Upper lobe of right lung (tissue), 1 donor: ENCODE results near the gene ECE1. TPM values are rescaled to one million over a fixed set of nuclear protein-coding genes. Genes with fewer than 3 reads are reported as not detected.

Experiments
- ATAC-seq: fragments of 200-7000 bp; cut with Tn5 transposase; one replicate; pipeline ENCODE4 v1.9.1; 2020; ENCODE audit warnings: mild to moderate bottlenecking, moderate library complexity
- DNase-seq: peaks from one replicate; pipeline ENCODE4 v3.0.0-alpha.2; 2020
- H3K27ac ChIP-seq: fragments of 200-600 bp; one replicate; pipeline ENCODE4 v1.8.0; 2022
- H3K27me3 ChIP-seq: fragments of 200-600 bp; one replicate; pipeline ENCODE4 v1.8.0; 2022; ENCODE audit warnings: mild to moderate bottlenecking
- H3K36me3 ChIP-seq: fragments of 200-600 bp; one replicate; pipeline ENCODE4 v1.8.0; 2022
- H3K4me1 ChIP-seq: fragments of 200-600 bp; one replicate; pipeline ENCODE4 v1.8.0; 2022
- H3K4me3 ChIP-seq: fragments of 200-600 bp; one replicate; pipeline ENCODE4 v1.8.0; 2022; ENCODE audit warnings: mild to moderate bottlenecking
- H3K9me3 ChIP-seq: fragments of 200-600 bp; one replicate; pipeline ENCODE4 v1.8.0; 2022
- intact Hi-C: fragments of 100-400 bp; cut with DNase I; formaldehyde crosslinking; loops from one replicate; pipeline ENCODE4 v1.11.0; 2022
- total RNA-seq: library from RNA; stranded (reverse); fragmentation: NEBNext Ultra II Directional; extraction: Animal tissue kit (Norgen Biotek cat#: 25700); gene quantifications from one replicate; pipeline ENCODE4 v1.2.1, GENCODE V29; 2021
- TF ChIP-seq, protein P1 (sequence below): fragments of 200-600 bp; IDR thresholded peaks from one replicate; pipeline ENCODE4 v1.8.0; 2022; ENCODE audit warnings: antibody characterized with exemption
- donor health status: DM: no; HTN: yes; CAD: no; lungs with severe emphysema.

Gene ECE1
- total RNA-seq, 1 donor from 2014 or later: 108 TPM

GRCh38 chr1:21298981-21299391 lies 8.7 kb upstream of the ECE1 start:
- no peaks in the 10 kb centered on the region for H3K36me3 ChIP-seq
- H3K4me3 ChIP-seq: no peak overlapping the region
- H3K27ac ChIP-seq: no peak overlapping the region
- peaks cover 17% of the 10 kb centered on the region for H3K4me1 ChIP-seq
- ATAC-seq (no peak), DNase-seq (no peak)
- H3K27me3 ChIP-seq: no peaks in the 10 kb centered on the region
- intact Hi-C loops: no loop called here
- H3K9me3 ChIP-seq: no peaks in the 10 kb centered on the region
- TF ChIP-seq, protein P1, sequence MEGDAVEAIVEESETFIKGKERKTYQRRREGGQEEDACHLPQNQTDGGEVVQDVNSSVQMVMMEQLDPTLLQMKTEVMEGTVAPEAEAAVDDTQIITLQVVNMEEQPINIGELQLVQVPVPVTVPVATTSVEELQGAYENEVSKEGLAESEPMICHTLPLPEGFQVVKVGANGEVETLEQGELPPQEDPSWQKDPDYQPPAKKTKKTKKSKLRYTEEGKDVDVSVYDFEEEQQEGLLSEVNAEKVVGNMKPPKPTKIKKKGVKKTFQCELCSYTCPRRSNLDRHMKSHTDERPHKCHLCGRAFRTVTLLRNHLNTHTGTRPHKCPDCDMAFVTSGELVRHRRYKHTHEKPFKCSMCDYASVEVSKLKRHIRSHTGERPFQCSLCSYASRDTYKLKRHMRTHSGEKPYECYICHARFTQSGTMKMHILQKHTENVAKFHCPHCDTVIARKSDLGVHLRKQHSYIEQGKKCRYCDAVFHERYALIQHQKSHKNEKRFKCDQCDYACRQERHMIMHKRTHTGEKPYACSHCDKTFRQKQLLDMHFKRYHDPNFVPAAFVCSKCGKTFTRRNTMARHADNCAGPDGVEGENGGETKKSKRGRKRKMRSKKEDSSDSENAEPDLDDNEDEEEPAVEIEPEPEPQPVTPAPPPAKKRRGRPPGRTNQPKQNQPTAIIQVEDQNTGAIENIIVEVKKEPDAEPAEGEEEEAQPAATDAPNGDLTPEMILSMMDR: no peak

DNA sequence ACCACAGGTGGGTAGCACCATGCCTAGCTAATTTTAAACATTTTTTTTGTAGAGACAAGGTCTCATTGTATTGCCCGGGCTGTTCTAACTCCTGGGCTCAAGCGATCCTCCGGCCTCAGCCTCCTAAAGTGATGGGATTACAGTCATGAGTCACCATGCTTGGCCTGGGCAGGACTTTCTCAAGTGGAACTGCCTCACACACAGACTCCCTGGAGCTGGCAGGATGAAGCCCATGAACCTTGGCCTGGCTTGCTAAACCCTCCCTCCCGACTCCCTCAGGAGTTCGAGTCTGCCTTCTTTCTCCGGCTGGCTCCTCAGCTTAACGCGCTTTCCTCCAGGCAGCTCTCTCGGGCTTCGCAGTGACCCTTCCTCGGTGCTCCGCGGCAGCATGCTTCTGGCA lies 7.7 kb upstream of the ECE1 start:
- no peaks in the 10 kb centered on the region for H3K27me3 ChIP-seq
- peaks cover 22% of the 10 kb centered on the region for H3K4me1 ChIP-seq
- no peaks in the 10 kb centered on the region for H3K36me3 ChIP-seq
- ATAC-seq (no peak), DNase-seq (no peak)
- H3K9me3 ChIP-seq: no peaks in the 10 kb centered on the region
- H3K27ac ChIP-seq: no peak overlapping the region
- intact Hi-C loops: no loop called here
- TF ChIP-seq, protein P1: no peak
- H3K4me3 ChIP-seq: no peak overlapping the region

- Histone ChIP-seq H3K4me3 (no peak overlapping the region), H3K36me3 (no peaks in the 10 kb centered on the region), H3K27ac (no peak overlapping the region), H3K27me3 (no peaks in the 10 kb centered on the region), H3K9me3 (no peaks in the 10 kb centered on the region), H3K4me1 (peaks cover 20% of the 10 kb centered on the region)
- ATAC-seq (no peak), DNase-seq (no peak)
- intact Hi-C loops: no loop called here
- TF ChIP-seq, protein P1: no peak
Observed at GRCh38 chr1:21296509-21297354, 6.5 kb upstream of the ECE1 start.

GRCh38 chr1:21295545-21295944 lies 5.3 kb upstream of the ECE1 start:
- TF ChIP-seq, protein P1: no peak
- Histone ChIP-seq H3K4me1 (peaks cover 27% of the 10 kb centered on the region), H3K4me3 (no peak overlapping the region), H3K9me3 (no peaks in the 10 kb centered on the region), H3K27ac (peak overlapping the region; percentile 74), H3K27me3 (no peaks in the 10 kb centered on the region), H3K36me3 (no peaks in the 10 kb centered on the region)
- intact Hi-C loops: no loop called here
- ATAC-seq (no peak), DNase-seq (no peak)

- Histone ChIP-seq H3K27ac (peak overlapping the region; percentile 74), H3K4me3 (no peak overlapping the region), H3K9me3 (no peaks in the 10 kb centered on the region), H3K36me3 (no peaks in the 10 kb centered on the region), H3K4me1 (peaks cover 30% of the 10 kb centered on the region), H3K27me3 (no peaks in the 10 kb centered on the region)
- TF ChIP-seq, protein P1: no peak
- no peak for ATAC-seq
- intact Hi-C loops: no loop called here
- DNase-seq: no peak
Observed at GRCh38 chr1:21295002-21295401, 4.7 kb upstream of the ECE1 start.
